Eye (tissue), 1 donor: Measurements from ENCODE around the gene MFSD2A.
"Not testable (repeated sequence)": the region's sequence is repeated elsewhere in the genome, so short reads cannot be mapped to it uniquely, and the experiment has no call there.

ENCODE experiments used
- DNase-seq: peaks from one replicate; pipeline ENCODE4 v3.0.0-alpha.2; 2015

The MFSD2A gene

GRCh38 chr1:40007481-40008034, 52.6 kb downstream of the MFSD2A start:
- DNase-seq = not testable (repeated sequence)

- no peak for DNase-seq
These were observed 56.3 kb downstream of the MFSD2A start for GRCh38 chr1:40011198-40011597.

- DNase-seq = no peak
These were observed 59.3 kb downstream of the MFSD2A start for GRCh38 chr1:40014253-40014706.

- DNase-seq = no peak
These were observed 60.1 kb downstream of the MFSD2A start for GRCh38 chr1:40014812-40015594.

GRCh38 chr1:40017951-40018575, 63.1 kb downstream of the MFSD2A start:
- no peak for DNase-seq
